ACC112 (cell line): Measurements from ENCODE around the gene THRB.

Source experiments
- H2AFZ ChIP-seq: fragments of 200-600 bp; sonication (generic); one replicate; pipeline ENCODE4 v1.6.0; 2017; ENCODE audit warnings: antibody characterized with exemption, low read length; ENCODE audit not compliant: unreplicated experiment
- H3K27ac ChIP-seq: fragments of 200-600 bp; sonication (generic); 2 replicates; pipeline ENCODE4 v1.5.1; 2014; ENCODE audit warnings: low read depth, mild to moderate bottlenecking, antibody characterized with exemption, low read length, moderate library complexity
- H3K27me3 ChIP-seq: fragments of 200-600 bp; sonication (generic); 2 replicates; pipeline ENCODE4 v1.6.1; 2014; ENCODE audit warnings: mild to moderate bottlenecking, antibody characterized with exemption, low read length, moderate library complexity, mixed read lengths; ENCODE audit not compliant: insufficient read depth
- H3K36me3 ChIP-seq: fragments of 200-600 bp; sonication (generic); 2 replicates; pipeline ENCODE4 v1.6.1; 2016; ENCODE audit warnings: mild to moderate bottlenecking, antibody characterized with exemption, low read length, moderate library complexity, mixed read lengths; ENCODE audit not compliant: insufficient read depth
- H3K4me1 ChIP-seq: fragments of 200-600 bp; sonication (generic); one replicate; pipeline ENCODE4 v1.6.1; 2016; ENCODE audit warnings: low read length, mixed read lengths; ENCODE audit not compliant: insufficient read depth, unreplicated experiment, control insufficient read depth
- H3K4me3 ChIP-seq: fragments of 200-600 bp; sonication (generic); 2 replicates; pipeline ENCODE4 v1.5.1; 2014; ENCODE audit warnings: mild to moderate bottlenecking, low read depth, low read length
- H3K79me2 ChIP-seq: fragments of 200-600 bp; sonication (generic); one replicate; pipeline ENCODE4 v1.6.0; 2016; ENCODE audit warnings: low read length; ENCODE audit not compliant: control insufficient read depth, unreplicated experiment, insufficient read depth

Gene THRB

GRCh38 chr3:24472358-24472757, 22.3 kb downstream of the THRB start:
- Histone ChIP-seq H3K79me2 (no peaks in the 10 kb centered on the region), H3K4me3 (no peak overlapping the region), H3K36me3 (no peaks in the 10 kb centered on the region), H3K27ac (no peak overlapping the region), H3K4me1 (peaks cover 6% of the 10 kb centered on the region), H2AFZ (no peak overlapping the region), H3K27me3 (no peaks in the 10 kb centered on the region)

- Histone ChIP-seq H3K27me3 (no peaks in the 10 kb centered on the region), H3K36me3 (no peaks in the 10 kb centered on the region), H2AFZ (no peak overlapping the region), H3K4me1 (peaks cover 6% of the 10 kb centered on the region), H3K79me2 (no peaks in the 10 kb centered on the region), H3K4me3 (no peak overlapping the region), H3K27ac (no peak overlapping the region)
Measured at GRCh38 chr3:24471486-24471885, 23.2 kb downstream of the THRB start.

- no peak overlapping the region for H3K27ac ChIP-seq
- H3K4me3 ChIP-seq, result no peak overlapping the region
- H3K27me3 ChIP-seq, result no peaks in the 10 kb centered on the region
- no peak overlapping the region for H2AFZ ChIP-seq
- H3K79me2 ChIP-seq, result no peaks in the 10 kb centered on the region
- H3K36me3 ChIP-seq, result no peaks in the 10 kb centered on the region
- no peaks in the 10 kb centered on the region for H3K4me1 ChIP-seq
Measured at GRCh38 chr3:24470277-24470676, 24.4 kb downstream of the THRB start.

- Histone ChIP-seq H3K4me3 (no peak overlapping the region), H3K36me3 (no peaks in the 10 kb centered on the region), H3K27ac (no peak overlapping the region), H3K27me3 (no peaks in the 10 kb centered on the region), H3K79me2 (no peaks in the 10 kb centered on the region), H2AFZ (no peak overlapping the region), H3K4me1 (peaks cover 3% of the 10 kb centered on the region)
Measured at GRCh38 chr3:24464389-24464788, 30.3 kb downstream of the THRB start.

- H2AFZ ChIP-seq, result no peak overlapping the region
- no peaks in the 10 kb centered on the region for H3K79me2 ChIP-seq
- no peaks in the 10 kb centered on the region for H3K36me3 ChIP-seq
- peaks cover 3% of the 10 kb centered on the region for H3K4me1 ChIP-seq
- no peak overlapping the region for H3K4me3 ChIP-seq
- no peak overlapping the region for H3K27ac ChIP-seq
- no peaks in the 10 kb centered on the region for H3K27me3 ChIP-seq
Measured at GRCh38 chr3:24462737-24463136, 31.9 kb downstream of the THRB start.

- Histone ChIP-seq H3K27me3 (no peaks in the 10 kb centered on the region), H3K36me3 (no peaks in the 10 kb centered on the region), H3K79me2 (no peaks in the 10 kb centered on the region), H3K4me1 (peaks cover 3% of the 10 kb centered on the region), H3K27ac (no peak overlapping the region), H3K4me3 (no peak overlapping the region), H2AFZ (no peak overlapping the region)
Measured at GRCh38 chr3:24460974-24461373, 33.7 kb downstream of the THRB start.

GRCh38 chr3:24457719-24458118, 36.9 kb downstream of the THRB start:
- H3K79me2 ChIP-seq, result no peaks in the 10 kb centered on the region
- no peak overlapping the region for H3K4me3 ChIP-seq
- H3K4me1 ChIP-seq, result peaks cover 3% of the 10 kb centered on the region
- no peaks in the 10 kb centered on the region for H3K27me3 ChIP-seq
- H3K36me3 ChIP-seq, result no peaks in the 10 kb centered on the region
- H2AFZ ChIP-seq, result no peak overlapping the region
- H3K27ac ChIP-seq, result no peak overlapping the region

- Histone ChIP-seq H3K27ac (no peak overlapping the region), H3K36me3 (no peaks in the 10 kb centered on the region), H3K4me3 (no peak overlapping the region), H3K79me2 (no peaks in the 10 kb centered on the region), H3K27me3 (no peaks in the 10 kb centered on the region), H2AFZ (no peak overlapping the region), H3K4me1 (peaks cover 3% of the 10 kb centered on the region)
Measured at GRCh38 chr3:24454856-24455255, 39.8 kb downstream of the THRB start.

- Histone ChIP-seq H3K27me3 (no peaks in the 10 kb centered on the region), H3K4me1 (peaks cover 3% of the 10 kb centered on the region), H3K27ac (no peak overlapping the region), H3K36me3 (no peaks in the 10 kb centered on the region), H3K79me2 (no peaks in the 10 kb centered on the region), H3K4me3 (no peak overlapping the region), H2AFZ (no peak overlapping the region)
Measured at GRCh38 chr3:24454393-24454792, 40.3 kb downstream of the THRB start.

GRCh38 chr3:24451461-24452099, 43.1 kb downstream of the THRB start:
- Histone ChIP-seq H2AFZ (no peak overlapping the region), H3K4me3 (no peak overlapping the region), H3K27ac (no peak overlapping the region)

GRCh38 chr3:24450160-24450907, 44.3 kb downstream of the THRB start:
- H3K36me3 ChIP-seq, result no peaks in the 10 kb centered on the region
- H3K4me1 ChIP-seq, result peaks cover 3% of the 10 kb centered on the region
- H2AFZ ChIP-seq, result no peak overlapping the region
- no peaks in the 10 kb centered on the region for H3K79me2 ChIP-seq
- H3K27me3 ChIP-seq, result no peaks in the 10 kb centered on the region
- no peak overlapping the region for H3K4me3 ChIP-seq
- H3K27ac ChIP-seq, result no peak overlapping the region

More at GRCh38 chr3:24451461-24452099, 43.1 kb downstream of the THRB start:
- Histone ChIP-seq H3K4me1 (peaks cover 3% of the 10 kb centered on the region), H3K27me3 (no peaks in the 10 kb centered on the region), H3K79me2 (no peaks in the 10 kb centered on the region), H3K36me3 (no peaks in the 10 kb centered on the region)
